ENCODE data around the gene PDZRN3.
A peak's percentile ranks its signal among the peaks of the same experiment; 100 is the strongest.

PDZRN3 gene

GRCh38 chr3:73548436-73548835, 76.3 kb downstream of the PDZRN3 start:
- no peak for TF ChIP-seq CTCF (conservative IDR thresholded peaks at IDR 0.05)
- peak overlapping the region; percentile 94 for H3K27ac ChIP-seq

GRCh38 chr3:73547427-73548248, 77.1 kb downstream of the PDZRN3 start:
- peak overlapping the region; percentile 94 for H3K27ac ChIP-seq

DNA sequence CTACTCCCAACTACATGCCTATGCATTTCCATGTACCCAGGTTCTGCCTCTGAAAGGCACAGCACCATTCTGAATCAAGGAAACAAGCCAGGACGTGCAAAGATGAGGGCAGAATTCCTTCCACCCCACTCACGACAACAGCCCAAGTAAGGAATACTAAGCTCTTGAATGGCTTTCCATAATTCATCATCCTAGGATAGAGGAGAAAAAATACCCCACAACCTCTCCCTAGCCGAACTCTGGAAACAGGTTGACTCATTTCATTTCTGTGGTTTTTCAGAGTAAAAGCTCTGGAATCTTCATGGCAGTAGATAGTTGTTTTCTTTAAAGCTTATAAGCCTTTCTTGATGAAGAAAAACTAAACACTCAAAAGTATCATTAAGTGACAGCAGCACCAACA, 77.8 kb downstream of the PDZRN3 start:
- peak overlapping the region; percentile 94 for H3K27ac ChIP-seq
- TF ChIP-seq CTCF (conservative IDR thresholded peaks at IDR 0.05): no peak

More at GRCh38 chr3:73547427-73548248, 77.1 kb downstream of the PDZRN3 start:
- TF ChIP-seq CTCF (conservative IDR thresholded peaks at IDR 0.05): no peak

GRCh38 chr3:73543412-73543811, 81.3 kb downstream of the PDZRN3 start:
- H3K27ac ChIP-seq: peak overlapping the region; percentile 94
- TF ChIP-seq CTCF (conservative IDR thresholded peaks at IDR 0.05): no peak

- peak overlapping the region; percentile 94 for H3K27ac ChIP-seq
- no peak for TF ChIP-seq CTCF (conservative IDR thresholded peaks at IDR 0.05)
Observed at GRCh38 chr3:73542136-73542535, 82.6 kb downstream of the PDZRN3 start.

- peak overlapping the region; percentile 94 for H3K27ac ChIP-seq
- TF ChIP-seq CTCF (conservative IDR thresholded peaks at IDR 0.05): no peak
Observed at GRCh38 chr3:73540969-73541740, 83.6 kb downstream of the PDZRN3 start.

- TF ChIP-seq CTCF (conservative IDR thresholded peaks at IDR 0.05): no peak
- H3K27ac ChIP-seq: peak overlapping the region; percentile 21
Observed at GRCh38 chr3:73538486-73538885, 86.3 kb downstream of the PDZRN3 start.

All from VCaP (cell line).